ENCODE results near the gene SERHL2.
"Not testable (repeated sequence)": the region's sequence is repeated elsewhere in the genome, so short reads cannot be mapped to it uniquely, and the experiment has no call there.

Gene SERHL2, protein sequence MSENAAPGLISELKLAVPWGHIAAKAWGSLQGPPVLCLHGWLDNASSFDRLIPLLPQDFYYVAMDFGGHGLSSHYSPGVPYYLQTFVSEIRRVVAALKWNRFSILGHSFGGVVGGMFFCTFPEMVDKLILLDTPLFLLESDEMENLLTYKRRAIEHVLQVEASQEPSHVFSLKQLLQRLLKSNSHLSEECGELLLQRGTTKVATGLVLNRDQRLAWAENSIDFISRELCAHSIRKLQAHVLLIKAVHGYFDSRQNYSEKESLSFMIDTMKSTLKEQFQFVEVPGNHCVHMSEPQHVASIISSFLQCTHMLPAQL

DNA sequence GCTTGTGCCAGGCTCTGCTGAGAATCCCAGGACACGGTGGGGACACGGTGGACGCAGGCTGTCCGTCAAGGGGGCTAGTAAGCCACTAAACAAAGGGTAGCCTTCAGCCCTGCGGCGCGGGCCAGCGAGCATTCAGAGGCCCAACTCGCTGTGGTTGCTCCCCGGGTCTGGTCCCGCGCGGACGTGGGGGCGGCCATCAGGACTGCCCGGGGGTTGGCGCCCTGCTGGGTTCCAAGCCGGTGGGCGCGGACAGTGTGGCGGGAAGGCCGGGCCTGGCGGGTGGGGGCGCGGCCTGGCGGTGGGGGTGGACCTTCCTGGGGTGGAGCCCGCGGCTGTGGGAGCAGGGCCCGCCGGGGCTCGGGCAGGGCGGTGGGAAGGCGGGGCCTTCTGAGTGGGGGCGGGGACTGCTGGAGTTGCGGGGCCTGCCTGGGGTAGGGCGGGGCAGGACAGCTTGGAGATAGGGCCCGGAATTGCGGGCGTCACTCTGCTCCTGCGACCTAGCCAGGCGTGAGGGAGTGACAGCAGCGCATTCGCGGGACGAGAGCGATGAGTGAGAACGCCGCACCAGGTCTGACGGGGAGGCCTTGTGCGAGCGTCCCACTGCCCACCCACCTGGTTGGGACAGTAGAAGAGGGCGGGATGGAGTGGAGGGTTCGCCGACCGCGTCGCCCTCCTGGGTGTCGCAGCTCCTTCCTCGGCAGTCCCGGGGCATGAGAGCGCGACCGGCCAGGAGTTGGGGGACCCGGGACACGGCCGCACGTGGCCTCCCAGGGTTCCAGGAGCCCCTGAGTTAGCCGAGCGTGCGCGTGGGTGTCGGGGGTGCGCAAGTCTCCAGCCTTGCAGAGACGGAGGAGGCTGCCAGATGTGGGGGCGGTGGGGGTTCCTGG is at the start of gene SERHL2:
Gene SERHL2 (plus strand): TSS at position 482 of the 887 bp plus-strand sequence. CDS start 65 bp downstream, at position 547.
- no peak for DNase-seq

DNA sequence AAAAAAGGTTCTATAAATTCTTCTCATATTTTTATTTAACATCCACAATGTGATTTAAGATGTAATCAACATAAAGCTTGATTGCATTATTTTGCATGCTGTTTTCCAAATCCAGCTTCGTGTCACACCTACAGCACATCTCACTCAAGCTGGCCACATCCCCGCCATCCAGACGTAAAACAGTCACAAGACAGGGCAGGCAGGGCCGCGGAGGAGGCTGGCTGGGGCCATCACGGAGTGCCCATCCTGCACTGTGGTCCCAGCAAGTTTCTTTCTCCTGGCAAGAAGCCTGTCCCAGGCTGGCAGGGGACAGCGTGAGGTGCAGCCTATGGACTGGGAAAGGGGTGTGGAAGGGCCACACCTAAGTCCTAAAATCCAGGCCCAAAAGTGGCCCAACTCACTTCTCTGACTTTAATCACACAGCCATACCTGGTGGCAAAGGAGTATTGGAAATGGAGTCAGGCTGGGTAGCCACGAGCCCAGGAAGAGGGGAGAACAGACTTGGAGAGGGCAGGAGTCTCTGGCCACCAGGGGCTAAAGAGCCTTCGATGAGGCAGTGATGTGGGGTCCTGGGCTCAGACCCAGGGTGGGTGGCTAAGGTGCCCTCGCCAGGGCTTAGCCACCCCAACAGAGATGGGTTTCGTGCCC is 45.3 kb upstream of the SERHL2 start:
- not testable (repeated sequence) for DNase-seq

- DNase-seq, result not testable (repeated sequence)
Observed at GRCh38 chr22:42508975-42509364, 44.8 kb upstream of the SERHL2 start.

GRCh38 chr22:42509548-42509947 is 44.2 kb upstream of the SERHL2 start:
- no peak for DNase-seq

- DNase-seq, result no peak
Observed at GRCh38 chr22:42511401-42511891, 42.3 kb upstream of the SERHL2 start.

- DNase-seq, result not testable (repeated sequence)
Observed at GRCh38 chr22:42512273-42512990, 41.3 kb upstream of the SERHL2 start.

GRCh38 chr22:42514331-42514730 is 39.4 kb upstream of the SERHL2 start:
- not testable (repeated sequence) for DNase-seq

- not testable (repeated sequence) for DNase-seq
Observed at GRCh38 chr22:42515304-42515703, 38.5 kb upstream of the SERHL2 start.

DNA sequence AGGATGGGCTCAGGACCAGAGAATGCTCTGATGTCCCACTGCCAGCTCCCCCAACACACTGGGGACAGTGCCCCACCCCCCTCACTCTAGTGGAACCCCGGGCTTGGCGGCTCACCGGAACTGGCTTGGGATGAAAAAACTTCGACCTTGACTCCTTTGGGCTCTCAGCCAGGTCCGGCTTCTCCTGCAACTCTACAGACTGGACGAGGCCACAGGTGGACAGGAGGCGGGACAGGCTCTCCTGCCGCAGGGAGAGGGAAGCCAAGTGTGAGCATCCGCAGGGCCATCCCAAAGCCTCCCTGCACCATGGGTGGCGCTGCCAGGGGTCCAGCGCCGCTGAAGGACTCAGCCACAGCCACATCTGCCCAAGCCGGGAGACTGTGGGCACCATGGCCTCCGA is 37.9 kb upstream of the SERHL2 start:
- no peak for DNase-seq

DNA sequence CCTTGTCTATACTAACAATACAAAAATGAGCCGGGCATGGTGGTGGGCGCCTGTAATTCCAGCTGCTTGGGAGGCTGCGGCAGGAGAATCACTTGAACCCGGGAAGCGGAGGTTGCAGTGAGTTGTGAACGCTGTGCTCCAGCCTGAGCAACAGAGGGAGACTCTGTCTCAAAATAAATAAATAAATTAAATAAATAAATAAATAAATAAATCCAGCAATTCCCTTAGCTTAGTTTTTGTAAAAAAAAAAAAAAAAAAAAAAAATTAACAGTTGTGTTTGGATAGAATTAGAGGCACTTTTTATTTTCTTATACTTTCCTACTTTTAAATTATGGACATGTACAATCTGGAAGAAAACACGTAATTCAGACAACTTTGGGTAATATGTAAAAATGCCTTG is 36.7 kb upstream of the SERHL2 start:
- DNase-seq, result not testable (repeated sequence)

DNA sequence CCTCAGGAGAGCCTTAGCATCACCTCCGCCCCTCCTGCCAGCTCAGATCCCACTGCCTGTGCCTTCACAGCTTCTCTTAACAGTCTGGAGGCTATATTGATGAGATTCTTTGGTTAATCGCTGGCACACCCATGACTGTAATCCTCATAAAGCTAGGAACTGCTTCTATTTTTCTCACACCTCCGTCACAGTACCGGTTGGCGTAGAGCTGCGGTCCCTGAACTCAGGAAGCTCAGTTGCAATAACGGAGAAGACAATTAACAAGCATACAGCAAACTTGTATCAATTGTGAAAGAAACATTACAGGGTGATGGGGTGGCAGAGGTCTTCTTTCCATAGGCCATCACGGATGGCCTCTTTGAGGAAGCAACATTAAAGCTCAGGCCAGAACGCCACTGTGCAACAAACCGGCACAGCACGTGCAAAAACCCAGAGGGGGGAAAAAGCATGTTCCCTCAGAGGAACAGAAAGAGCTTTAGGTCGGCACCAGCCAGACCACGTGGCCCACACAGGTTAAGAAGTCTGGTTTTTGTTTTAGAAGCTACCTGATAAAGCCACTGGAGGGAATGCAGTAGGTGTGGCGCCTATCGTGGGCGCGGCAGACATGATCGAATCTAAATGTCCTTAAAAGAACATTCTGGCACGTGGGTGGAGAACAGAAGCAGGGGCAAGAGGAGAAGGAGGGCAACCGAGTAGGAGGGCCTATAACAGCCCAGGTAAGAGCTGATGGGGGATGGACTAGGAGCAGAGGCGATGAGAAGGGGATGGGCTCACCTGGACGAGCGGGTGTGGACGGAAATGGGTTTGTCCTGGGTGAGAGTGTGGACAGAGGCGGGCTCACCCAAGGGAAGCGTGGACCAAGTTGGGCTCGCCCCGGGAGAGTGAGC is 34.9 kb upstream of the SERHL2 start:
- DNase-seq, result not testable (repeated sequence)

- DNase-seq, result peak; percentile 15
Observed at GRCh38 chr22:42519525-42520401, 34.0 kb upstream of the SERHL2 start, which contains the start of gene RRP7A. Gene RRP7A, minus strand, starts transcription at chr22:42519796. Its CDS starts 10 bp downstream, at chr22:42519786.

GRCh38 chr22:42521228-42521546 is 32.6 kb upstream of the SERHL2 start:
- DNase-seq, result no peak

GRCh38 chr22:42522546-42522945 is 31.2 kb upstream of the SERHL2 start:
- no peak for DNase-seq

GRCh38 chr22:42528591-42529307 is 25.0 kb upstream of the SERHL2 start:
- DNase-seq, result no peak

DNA sequence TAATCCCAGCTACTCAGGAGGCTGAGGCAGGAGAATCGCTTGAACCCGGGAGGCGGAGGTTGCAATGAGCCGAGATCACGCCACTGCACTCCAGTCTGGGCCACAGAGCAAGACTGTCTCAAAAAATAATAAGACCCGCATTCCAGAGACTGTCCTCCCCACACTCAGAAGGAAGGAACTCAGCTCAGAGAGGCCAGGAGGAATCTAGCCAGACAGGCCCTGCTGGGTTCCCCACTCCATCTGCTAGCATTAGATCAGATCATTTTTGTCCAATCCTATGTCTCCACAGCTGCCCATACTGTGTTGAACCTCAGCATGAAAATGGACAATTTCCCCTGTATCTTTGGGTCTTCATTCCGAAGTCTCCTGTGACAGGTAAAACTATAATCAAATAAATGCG is 24.3 kb upstream of the SERHL2 start:
- DNase-seq, result not testable (repeated sequence)

DNA sequence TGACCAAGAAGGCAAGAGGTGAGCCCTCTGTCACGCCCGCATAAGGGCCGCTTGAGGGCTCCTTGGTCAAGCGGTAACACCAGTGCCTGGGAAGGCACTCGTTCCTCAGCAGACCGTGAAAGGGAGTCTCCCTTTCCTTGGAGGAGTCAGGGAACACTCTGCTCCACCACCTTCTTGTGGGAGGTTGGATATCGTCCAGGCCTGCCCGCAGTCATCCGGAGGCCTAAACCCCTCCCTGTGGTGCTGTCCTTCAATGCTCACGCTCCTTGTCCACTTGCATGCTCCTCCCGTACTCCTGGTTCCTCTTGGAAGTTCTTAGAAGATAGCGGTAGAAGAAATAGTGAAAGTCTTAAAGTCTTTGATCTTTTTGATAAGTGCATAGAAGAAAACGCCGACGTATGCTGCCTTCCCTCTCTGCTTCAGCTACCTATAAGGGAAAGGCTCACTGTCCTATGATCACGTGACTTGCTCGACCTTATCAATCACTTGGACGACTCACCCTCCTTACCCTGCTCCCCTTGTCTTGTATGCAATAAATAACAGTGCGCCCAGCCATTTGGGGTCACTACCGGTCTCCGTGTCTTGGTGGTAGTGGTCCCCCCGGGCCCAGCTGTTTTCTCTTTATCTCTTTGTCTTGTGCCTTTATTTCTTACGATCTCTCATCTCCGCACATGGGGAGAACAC is 22.2 kb upstream of the SERHL2 start:
- peak; percentile 21 for DNase-seq

DNA sequence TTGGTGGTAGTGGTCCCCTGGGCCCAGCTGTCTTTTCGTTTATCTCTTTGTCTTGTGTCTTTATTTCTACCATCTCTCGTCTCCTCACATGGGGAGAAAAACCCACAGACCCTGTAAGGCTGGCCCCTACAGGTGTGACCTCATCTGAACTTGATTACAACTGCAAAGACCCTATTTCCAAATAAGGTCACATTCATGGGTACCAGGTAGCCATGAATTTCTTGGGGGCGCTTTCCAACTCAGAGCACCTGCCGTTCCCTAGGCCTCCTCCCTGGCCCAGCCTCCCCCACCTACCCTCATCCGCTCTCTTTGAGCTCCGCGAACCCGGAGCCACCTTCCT is 20.1 kb upstream of the SERHL2 start:
- no peak for DNase-seq

GRCh38 chr22:42535082-42535731 is 18.5 kb upstream of the SERHL2 start:
- DNase-seq, result not testable (repeated sequence)

Measured in DMS79 treated with DMSO at 0.1 percent for 48 hours (cell line).